Globus pallidus (tissue), 1 donor: Measurements from ENCODE around the gene POLR3H.
"Not testable (repeated sequence)": the region's sequence is repeated elsewhere in the genome, so short reads cannot be mapped to it uniquely, and the experiment has no call there.

Experiments
- DNase-seq: peaks from one replicate; pipeline ENCODE4 v3.0.0-alpha.2; 2015; ENCODE audit warnings: low spot score

The POLR3H gene

GRCh38 chr22:41543854-41544670, at the start of gene POLR3H:
Gene POLR3H (minus strand): TSS chr22:41544470. CDS start chr22:41544101, 369 bp downstream.
- peak; percentile 98 for DNase-seq

- DNase-seq = not testable (repeated sequence)
Observed at GRCh38 chr22:41593336-41593960, 49.2 kb upstream of the POLR3H start.

- peak; percentile 100 for DNase-seq
Observed at GRCh38 chr22:41589391-41590241, 45.3 kb upstream of the POLR3H start, which contains the start of gene PMM1. Gene PMM1 (minus strand): TSS chr22:41589840. CDS start chr22:41589805, 35 bp downstream.

GRCh38 chr22:41587347-41587723, 43.1 kb upstream of the POLR3H start:
- no peak for DNase-seq

GRCh38 chr22:41585898-41586297, 41.6 kb upstream of the POLR3H start:
- no peak for DNase-seq

- DNase-seq = no peak
Observed at GRCh38 chr22:41584881-41585280, 40.6 kb upstream of the POLR3H start.

- no peak for DNase-seq
Observed at GRCh38 chr22:41582694-41583093, 38.4 kb upstream of the POLR3H start.

- DNase-seq = no peak
Observed at GRCh38 chr22:41579997-41580355, 35.7 kb upstream of the POLR3H start.

- no peak for DNase-seq
Observed at GRCh38 chr22:41579297-41579996, 35.2 kb upstream of the POLR3H start.

- DNase-seq = no peak
Observed at GRCh38 chr22:41578818-41579217, 34.5 kb upstream of the POLR3H start.

GRCh38 chr22:41578114-41578513, 33.8 kb upstream of the POLR3H start:
- DNase-seq = no peak

- DNase-seq = no peak
Observed at GRCh38 chr22:41576877-41577276, 32.6 kb upstream of the POLR3H start.

- no peak for DNase-seq
Observed at GRCh38 chr22:41575533-41575932, 31.3 kb upstream of the POLR3H start.

GRCh38 chr22:41574847-41575381, 30.6 kb upstream of the POLR3H start:
- no peak for DNase-seq

- DNase-seq = no peak
Observed at GRCh38 chr22:41573677-41574076, 29.4 kb upstream of the POLR3H start.

GRCh38 chr22:41572305-41572704, 28.0 kb upstream of the POLR3H start:
- not testable (repeated sequence) for DNase-seq

GRCh38 chr22:41571786-41572185, 27.5 kb upstream of the POLR3H start:
- DNase-seq = no peak

GRCh38 chr22:41570221-41570620, 26.0 kb upstream of the POLR3H start:
- no peak for DNase-seq

GRCh38 chr22:41568811-41569210, 24.5 kb upstream of the POLR3H start:
- DNase-seq = no peak

- DNase-seq = no peak
Observed at GRCh38 chr22:41567512-41567768, 23.2 kb upstream of the POLR3H start.

GRCh38 chr22:41565403-41566054, 21.3 kb upstream of the POLR3H start:
- no peak for DNase-seq
